ENCODE data around the gene ANKS6.

DNA sequence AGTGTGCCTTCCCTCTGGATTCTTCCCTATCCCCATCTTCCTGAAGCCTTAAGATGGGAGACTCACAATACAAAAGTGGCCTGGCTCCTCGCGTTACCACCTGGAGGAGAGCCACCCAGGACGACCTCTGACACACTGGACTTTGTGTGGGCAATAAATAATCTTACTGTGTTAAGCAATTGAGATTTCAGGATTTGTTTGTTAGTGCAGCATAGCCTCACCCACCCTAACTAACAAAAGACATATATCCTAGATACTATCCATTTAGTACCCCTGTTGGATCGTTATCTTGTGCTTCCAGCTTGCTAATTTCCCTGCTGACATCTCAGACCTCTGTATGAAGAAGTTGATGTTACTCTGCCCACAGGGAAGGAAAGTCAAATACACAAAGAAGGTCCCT, 95.6 kb downstream of the ANKS6 start:
- TF ChIP-seq, protein P1, sequence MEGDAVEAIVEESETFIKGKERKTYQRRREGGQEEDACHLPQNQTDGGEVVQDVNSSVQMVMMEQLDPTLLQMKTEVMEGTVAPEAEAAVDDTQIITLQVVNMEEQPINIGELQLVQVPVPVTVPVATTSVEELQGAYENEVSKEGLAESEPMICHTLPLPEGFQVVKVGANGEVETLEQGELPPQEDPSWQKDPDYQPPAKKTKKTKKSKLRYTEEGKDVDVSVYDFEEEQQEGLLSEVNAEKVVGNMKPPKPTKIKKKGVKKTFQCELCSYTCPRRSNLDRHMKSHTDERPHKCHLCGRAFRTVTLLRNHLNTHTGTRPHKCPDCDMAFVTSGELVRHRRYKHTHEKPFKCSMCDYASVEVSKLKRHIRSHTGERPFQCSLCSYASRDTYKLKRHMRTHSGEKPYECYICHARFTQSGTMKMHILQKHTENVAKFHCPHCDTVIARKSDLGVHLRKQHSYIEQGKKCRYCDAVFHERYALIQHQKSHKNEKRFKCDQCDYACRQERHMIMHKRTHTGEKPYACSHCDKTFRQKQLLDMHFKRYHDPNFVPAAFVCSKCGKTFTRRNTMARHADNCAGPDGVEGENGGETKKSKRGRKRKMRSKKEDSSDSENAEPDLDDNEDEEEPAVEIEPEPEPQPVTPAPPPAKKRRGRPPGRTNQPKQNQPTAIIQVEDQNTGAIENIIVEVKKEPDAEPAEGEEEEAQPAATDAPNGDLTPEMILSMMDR (IDR thresholded peaks at IDR 0.05) = no peak
- TF ChIP-seq POLR2A (IDR thresholded peaks at IDR 0.05) = no peak
- TF ChIP-seq EP300 (IDR thresholded peaks at IDR 0.05) = no peak
- no peak for TF ChIP-seq POLR2AphosphoS5 (IDR thresholded peaks at IDR 0.05)

All from stomach (tissue), 4 donors.